ENCODE results near the gene KCNK2.
"Not testable (repeated sequence)": the region's sequence is repeated elsewhere in the genome, so short reads cannot be mapped to it uniquely, and the experiment has no call there.

KCNK2 gene

GRCh38 chr1:215156232-215156631 lies 73.7 kb downstream of the KCNK2 start:
- DNase-seq (ENCODE audit: low spot score): peak; percentile 13

- peak; percentile 6 for DNase-seq (ENCODE audit: low spot score)
Observed at GRCh38 chr1:215160351-215160750, 77.8 kb downstream of the KCNK2 start.

GRCh38 chr1:215163144-215163543 lies 80.6 kb downstream of the KCNK2 start:
- DNase-seq (ENCODE audit: low spot score): not testable (repeated sequence)

- DNase-seq (ENCODE audit: low spot score): peak; percentile 9
Observed at GRCh38 chr1:215166886-215167285, 84.3 kb downstream of the KCNK2 start.

- no peak for DNase-seq (ENCODE audit: low spot score)
Observed at GRCh38 chr1:215181518-215181917, 99.0 kb downstream of the KCNK2 start.

- DNase-seq (ENCODE audit: low spot score): no peak
Observed at GRCh38 chr1:215185067-215185620, 102.6 kb downstream of the KCNK2 start.

GRCh38 chr1:215188302-215188950 lies 105.9 kb downstream of the KCNK2 start:
- DNase-seq (ENCODE audit: low spot score): peak; percentile 6

- DNase-seq (ENCODE audit: low spot score): peak; percentile 24
Observed at GRCh38 chr1:215192306-215192705, 109.8 kb downstream of the KCNK2 start.

GRCh38 chr1:215198021-215198420 lies 115.5 kb downstream of the KCNK2 start:
- no peak for DNase-seq (ENCODE audit: low spot score)

GRCh38 chr1:215200121-215200520 lies 117.6 kb downstream of the KCNK2 start:
- DNase-seq (ENCODE audit: low spot score): no peak

GRCh38 chr1:215201283-215201682 lies 118.7 kb downstream of the KCNK2 start:
- DNase-seq (ENCODE audit: low spot score): no peak

GRCh38 chr1:215202868-215203267 lies 120.3 kb downstream of the KCNK2 start:
- DNase-seq (ENCODE audit: low spot score): no peak

- no peak for DNase-seq (ENCODE audit: low spot score)
Observed at GRCh38 chr1:215210167-215210566, 127.6 kb downstream of the KCNK2 start.

- no peak for DNase-seq (ENCODE audit: low spot score)
Observed at GRCh38 chr1:215215846-215216245, 133.3 kb downstream of the KCNK2 start.

GRCh38 chr1:215219372-215219771 lies 136.8 kb downstream of the KCNK2 start:
- no peak for DNase-seq (ENCODE audit: low spot score)

GRCh38 chr1:215220346-215220745 lies 137.8 kb downstream of the KCNK2 start:
- no peak for DNase-seq (ENCODE audit: low spot score)

- DNase-seq (ENCODE audit: low spot score): no peak
Observed at GRCh38 chr1:215226757-215227156, 144.2 kb downstream of the KCNK2 start.

- DNase-seq (ENCODE audit: low spot score): no peak
Observed at GRCh38 chr1:215228193-215228592, 145.7 kb downstream of the KCNK2 start.

- no peak for DNase-seq (ENCODE audit: low spot score)
Observed at GRCh38 chr1:215241451-215241850, 158.9 kb downstream of the KCNK2 start.

GRCh38 chr1:215243345-215244054 lies 161.0 kb downstream of the KCNK2 start:
- DNase-seq (ENCODE audit: low spot score): no peak

- no peak for DNase-seq (ENCODE audit: low spot score)
Observed at GRCh38 chr1:215250913-215251312, 168.4 kb downstream of the KCNK2 start.

- DNase-seq (ENCODE audit: low spot score): no peak
Observed at GRCh38 chr1:215251428-215251827, 168.9 kb downstream of the KCNK2 start.

GRCh38 chr1:215252164-215252563 lies 169.6 kb downstream of the KCNK2 start:
- DNase-seq (ENCODE audit: low spot score): no peak

All from GM03348 (cell line).